HG03139 (cell line): Measurements from ENCODE around the gene CNGA2.

ENCODE experiments used
- ATAC-seq: cut with Tn5 transposase; IDR thresholded peaks from one replicate; pipeline ENCODE4 v1.9.1; 2021; ENCODE audit not compliant: unreplicated experiment

Gene CNGA2

DNA sequence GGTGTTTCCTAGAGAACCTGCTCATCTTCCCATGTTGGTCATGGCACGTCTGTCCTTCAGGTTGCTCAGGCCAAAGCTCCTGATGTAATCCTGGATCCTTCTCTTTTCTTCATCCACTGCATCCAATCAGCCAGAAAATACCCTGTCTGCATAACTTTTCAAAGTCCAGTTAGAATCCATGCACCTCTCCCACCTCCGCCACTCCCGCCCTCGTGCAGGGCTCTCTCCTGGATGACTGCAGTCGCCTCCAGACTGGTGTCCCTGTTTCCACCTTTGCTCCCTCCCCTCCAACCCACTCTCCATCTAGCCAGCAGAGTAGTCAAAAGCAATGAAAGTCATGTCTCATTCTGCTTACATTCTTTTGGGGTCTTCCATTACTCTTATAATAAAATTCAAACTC, 16.0 kb downstream of the CNGA2 start:
- no peak for ATAC-seq

DNA sequence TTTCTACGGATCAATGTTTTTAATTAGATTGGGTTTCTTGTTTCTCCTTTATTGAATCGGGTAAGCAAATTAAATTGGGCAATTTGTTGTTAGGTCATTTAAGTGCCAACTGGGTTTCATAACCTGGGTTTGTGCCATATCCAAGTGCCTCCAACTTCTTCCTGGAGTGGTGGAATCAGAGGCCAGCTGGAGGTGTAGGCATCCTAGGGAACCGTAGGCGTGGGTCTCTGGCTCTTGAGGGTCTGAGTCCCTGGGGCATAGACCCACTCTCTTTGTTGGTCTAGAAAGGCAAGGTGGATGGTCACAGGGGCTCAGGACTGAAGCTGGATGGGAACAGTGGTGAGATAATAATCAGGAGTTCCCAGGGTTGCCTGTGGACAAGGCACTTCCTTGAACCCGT, 18.3 kb downstream of the CNGA2 start:
- no peak for ATAC-seq

DNA sequence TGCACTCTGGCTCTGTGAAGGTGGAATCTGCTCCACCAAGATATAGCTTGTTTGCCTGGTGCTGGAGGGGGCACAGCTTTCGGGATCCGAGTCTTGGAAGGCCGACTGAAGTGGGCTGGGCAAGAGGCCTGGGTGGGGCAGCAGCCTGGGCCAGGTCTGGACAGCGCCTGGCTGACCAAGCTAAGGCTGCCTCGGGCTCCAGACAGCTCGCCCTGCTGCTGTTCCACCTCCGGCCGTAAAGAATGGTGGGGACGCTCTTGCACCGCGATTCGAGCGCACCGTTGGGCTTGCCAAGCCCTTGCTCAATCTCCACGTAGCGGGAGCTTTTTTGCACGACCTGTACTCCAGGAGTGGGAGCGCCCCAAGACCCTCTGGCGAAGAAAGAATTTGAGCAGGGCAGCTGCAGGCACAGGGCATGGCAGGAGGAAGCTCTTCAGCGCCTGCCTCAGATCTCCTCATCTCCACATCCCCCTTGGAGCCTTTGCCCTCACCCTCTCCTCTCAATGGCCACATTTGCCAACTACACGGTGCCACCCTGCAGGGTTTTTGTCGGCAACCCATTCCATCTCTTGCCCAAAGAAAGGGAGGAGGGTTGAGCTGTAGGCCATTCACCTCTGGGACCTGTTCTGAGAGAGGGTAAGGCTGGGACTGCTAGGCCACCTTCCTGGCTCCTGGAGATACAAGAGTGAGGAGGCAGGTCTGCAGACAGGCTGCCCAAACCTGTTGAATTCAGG, 18.9 kb downstream of the CNGA2 start:
- peak; percentile 73 for ATAC-seq

DNA sequence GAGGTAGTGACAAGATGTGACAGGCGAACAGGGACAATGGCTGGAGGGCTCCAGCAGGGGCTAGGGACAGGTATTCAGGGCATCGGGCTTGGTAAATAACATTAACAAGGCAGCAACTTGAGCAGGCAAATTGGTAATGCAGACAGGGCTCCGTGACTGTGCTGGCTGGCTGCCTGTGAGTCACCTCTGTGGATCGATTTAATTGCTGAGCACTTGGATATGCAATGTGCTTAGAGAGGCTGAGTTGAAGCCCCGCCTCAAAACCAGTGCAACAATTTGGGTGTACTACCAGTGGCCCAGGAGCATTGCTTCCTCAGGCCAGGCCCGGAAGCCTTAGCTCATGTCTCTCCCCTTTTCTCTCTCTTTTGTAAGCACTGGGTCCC, 19.5 kb downstream of the CNGA2 start:
- no peak for ATAC-seq

DNA sequence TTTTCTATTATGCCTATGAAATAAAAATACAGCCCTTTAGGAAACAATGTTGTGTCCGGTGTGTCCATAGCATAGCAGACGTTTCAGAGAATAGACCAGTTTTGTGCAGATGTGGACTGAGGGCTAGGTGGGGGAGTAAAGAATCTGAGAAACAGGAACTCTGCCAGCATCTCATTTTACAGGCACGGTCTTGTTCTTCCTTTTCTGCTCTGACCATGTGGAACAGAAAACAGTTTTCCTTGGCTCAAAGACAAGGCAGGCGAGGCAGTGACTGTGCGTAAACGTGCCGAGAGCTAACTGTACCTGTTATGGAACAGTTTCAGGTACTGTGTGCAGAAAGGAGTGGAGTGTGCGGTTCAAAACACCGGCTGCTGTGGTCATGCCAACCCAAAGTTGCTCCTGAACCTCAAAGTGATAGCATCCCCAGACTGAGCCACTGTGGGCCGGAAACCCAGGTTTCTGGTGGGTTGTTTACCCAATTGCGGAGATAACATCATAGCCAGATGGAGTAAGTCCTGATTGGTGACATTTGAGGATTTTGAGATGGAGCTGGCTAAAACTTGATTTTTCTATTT, 20.2 kb downstream of the CNGA2 start:
- no peak for ATAC-seq

DNA sequence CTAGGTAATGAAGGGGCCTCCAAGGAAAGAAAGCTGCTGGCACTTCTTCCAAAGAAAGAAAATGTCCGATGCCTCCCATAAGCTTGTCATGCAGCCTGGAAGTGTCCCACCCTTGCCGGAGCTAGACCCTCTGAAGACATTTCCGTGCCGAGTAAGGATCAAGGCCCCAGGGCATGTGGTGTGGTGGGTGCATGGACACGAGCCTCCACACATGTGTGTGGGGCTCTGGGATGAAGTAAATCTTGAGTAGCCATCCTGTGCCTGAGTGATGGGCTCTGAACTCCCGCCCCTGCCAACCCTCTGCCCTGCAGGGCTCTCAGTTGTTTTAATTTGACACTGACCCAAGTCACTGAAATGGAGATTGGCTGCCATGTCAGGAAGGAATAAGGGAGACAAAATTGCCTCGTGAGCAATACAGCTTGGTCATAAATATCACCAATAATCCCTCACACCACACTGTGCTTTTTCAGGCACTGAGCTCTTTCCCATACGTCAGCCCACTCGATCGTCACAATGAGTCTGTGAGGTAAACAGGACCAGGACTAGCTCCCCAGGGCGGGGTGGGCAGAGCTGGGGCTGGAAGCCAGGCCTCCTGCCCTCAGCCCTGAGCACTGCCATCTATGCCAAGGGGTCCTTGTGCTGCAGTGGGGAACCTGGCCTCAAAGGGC, 24.6 kb downstream of the CNGA2 start:
- ATAC-seq, result no peak

DNA sequence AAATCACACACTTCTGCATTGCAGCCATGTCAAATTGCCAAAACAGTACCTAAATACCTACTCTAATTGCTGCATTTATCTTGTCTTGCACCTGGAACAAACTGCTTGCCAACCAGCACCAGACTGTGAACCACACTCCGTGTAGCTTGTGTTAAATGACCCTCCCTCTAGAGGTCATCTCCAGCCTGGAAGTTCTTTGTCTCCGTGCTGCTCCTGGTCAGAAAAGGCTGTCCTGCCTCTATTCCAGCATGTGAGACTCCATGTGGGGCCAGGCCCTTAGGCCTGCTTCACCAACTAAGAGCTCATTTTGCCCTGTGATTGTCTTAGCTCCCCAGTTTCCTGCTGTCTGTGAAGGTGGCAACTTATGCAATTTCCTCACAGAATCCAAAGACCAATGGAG, 28.3 kb downstream of the CNGA2 start:
- ATAC-seq, result no peak

DNA sequence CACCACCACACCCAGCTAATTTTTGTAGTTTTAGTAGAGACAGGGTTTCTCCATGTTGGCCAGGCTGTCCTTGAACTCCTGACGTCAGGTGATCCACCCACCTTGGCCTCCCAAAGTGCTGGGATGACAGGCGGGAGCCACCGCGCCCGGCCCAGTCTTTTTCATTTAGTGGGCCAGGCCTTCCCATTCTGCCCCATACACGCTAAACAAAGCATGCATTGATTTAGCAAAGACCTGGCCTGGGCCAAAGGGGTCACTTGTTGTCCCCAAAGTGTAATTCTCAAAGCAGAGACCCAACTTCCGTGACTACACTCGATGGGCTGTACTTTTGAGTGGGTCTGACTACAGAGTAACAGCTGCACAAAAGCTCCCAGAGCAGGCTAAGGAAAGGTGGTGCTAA, 29.2 kb downstream of the CNGA2 start:
- ATAC-seq, result no peak

DNA sequence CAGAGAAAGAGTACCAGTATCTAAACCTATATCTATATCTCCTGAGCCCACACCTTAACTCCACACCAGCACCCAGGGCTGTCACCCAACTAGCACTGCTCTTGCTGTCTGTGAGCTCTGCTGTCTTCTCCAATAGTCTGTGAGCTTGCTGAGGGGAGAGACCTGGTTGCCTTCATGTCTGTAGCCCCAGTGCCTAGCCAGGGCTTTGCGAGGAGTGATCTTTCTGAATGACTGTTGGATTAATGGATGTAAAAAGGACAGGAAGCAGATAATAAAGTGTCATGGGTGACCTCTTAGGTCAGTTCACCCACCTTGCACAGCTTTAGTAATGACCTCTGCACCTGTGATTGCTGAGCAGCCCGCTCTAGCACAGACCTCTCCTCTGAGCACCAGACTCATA, 30.5 kb downstream of the CNGA2 start:
- ATAC-seq, result no peak

DNA sequence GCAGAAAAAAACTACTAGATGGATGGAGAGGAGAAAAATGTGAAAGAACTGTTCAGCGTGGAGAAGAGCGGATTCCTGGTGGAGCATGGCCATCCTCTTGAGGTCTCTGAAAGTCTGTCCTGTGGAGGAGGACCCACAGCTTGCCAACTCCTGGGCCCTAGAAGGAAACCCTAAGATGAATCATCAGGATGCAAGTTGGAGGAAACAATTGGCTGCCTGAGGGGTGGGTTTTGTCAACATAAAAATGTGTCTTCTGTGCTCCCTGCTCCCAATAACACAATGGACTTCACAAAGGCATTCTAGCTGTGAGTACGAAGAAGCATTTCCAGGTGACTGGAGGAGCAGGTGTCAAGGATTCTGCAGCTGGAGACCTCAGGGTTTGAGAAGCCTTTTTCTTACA, 37.2 kb downstream of the CNGA2 start:
- no peak for ATAC-seq

DNA sequence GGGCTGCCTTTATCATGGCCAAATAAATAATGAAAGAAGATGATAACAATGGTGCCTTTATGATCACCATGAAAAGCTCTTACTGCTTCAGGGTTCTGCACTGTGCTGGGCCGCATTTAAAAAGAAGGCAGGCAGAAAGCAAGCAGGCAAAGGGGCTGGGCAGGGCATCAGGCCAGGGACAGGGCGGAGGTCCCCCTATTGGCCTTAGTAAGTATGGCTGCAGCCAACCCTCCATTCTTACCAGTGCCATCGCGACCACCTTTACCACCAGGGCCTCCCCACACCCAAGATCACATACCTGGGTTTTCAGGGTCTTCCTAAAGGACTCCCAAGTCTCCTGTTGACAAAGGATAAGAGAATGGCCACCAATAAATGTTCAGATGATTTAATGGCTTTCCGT, 38.9 kb downstream of the CNGA2 start:
- ATAC-seq, result no peak

DNA sequence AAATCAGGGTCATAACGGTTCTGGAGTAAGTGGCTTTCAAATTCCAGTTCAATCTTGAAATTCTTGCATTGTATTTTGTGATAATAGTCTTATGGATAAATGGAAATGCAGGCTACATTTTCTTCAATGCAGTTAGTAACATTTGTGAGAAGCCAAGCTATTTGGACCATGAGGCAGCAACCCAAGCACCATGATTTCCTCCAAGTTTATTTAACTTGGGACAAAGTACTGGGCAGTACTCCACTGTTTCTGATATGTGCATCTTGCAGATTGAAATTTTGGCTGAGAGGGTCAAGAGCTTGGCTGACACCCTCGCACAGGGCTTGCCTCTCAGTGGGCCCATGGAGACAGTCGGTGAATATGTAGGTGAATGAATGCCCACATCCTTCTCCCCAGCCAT, 39.9 kb downstream of the CNGA2 start:
- no peak for ATAC-seq

DNA sequence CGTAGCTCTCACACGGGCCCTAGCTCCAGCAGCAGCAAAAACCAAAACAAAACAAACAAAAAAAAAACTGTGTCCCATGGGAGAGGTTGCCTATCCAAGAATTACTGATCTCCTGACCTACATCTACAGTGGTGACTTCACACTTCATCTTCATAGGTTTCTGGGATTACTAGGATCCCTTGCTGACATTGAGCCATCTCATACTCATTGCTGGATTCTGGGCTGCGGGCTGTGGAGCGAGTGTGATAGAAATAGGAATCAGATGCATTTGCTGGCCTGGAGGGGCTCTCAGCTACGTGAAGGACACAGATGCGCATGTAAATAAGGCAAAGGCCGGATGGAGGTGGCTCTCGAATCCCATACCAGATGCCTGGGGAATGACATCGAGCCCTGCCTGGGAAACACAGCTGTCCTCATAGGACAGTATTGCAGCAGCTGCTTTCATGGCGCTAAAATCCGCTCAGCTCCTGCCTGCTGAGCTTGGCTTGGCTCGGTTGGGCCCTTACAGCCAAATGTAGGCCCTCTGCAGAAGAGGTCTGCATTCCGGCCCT, 41.7 kb downstream of the CNGA2 start:
- ATAC-seq, result no peak

DNA sequence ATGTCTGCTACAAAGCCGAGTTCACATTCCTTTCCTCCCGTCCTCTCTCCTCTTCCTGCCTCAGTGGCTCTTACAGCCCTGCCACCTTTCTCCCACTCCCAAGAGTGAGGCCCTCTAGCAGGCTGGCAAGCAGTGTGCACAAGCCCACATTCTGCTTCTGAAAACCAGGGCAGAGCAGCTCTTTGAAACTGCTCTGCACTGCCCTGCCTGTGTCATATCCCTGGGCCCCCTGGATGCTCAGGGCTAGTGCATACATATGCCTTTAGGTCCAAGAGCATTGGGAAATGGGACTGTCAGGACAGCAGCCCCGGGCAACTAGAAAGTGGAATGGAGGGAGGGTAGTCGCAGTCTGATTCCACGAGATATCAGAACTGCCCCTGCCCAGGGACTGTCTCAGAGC, 42.4 kb downstream of the CNGA2 start:
- ATAC-seq, result no peak

DNA sequence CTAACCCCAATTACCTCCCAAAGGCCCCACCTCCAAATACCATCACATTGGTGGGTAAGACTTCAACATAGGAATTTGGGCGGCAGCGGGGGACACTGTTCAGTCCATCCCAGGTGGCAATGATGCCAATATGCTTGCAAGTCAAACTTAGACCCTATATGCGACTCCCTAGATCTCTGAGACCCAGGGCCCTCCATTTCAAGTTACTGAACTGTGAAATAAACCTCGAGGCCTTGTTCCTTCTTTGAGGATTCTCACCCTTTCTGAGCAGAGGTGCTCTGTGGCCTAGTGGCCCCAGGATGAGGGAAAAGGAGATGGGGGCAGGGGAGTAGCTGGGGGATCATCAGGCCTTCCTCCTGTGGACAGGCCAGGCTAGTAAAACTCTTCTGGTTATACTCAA, 44.7 kb downstream of the CNGA2 start:
- no peak for ATAC-seq

DNA sequence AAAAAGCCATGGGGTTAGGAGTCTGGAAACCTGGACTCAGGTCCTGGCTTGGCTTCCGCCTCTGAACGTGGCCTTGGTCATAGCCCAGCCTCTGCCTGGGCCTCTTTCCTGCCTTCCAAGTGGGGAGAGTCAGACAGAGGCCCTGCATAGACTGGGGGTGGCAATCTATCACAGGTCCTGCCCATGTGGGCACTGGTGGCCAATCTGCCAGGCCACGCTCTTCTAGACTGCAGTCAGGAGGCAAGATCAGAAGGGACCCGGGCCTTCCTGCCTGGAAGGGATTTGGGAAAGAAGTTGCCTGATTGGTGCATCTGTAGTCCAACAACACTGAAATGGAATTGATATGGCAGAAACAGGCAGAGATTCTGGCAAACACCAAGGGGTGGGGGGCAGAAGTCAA, 46.1 kb downstream of the CNGA2 start:
- no peak for ATAC-seq

DNA sequence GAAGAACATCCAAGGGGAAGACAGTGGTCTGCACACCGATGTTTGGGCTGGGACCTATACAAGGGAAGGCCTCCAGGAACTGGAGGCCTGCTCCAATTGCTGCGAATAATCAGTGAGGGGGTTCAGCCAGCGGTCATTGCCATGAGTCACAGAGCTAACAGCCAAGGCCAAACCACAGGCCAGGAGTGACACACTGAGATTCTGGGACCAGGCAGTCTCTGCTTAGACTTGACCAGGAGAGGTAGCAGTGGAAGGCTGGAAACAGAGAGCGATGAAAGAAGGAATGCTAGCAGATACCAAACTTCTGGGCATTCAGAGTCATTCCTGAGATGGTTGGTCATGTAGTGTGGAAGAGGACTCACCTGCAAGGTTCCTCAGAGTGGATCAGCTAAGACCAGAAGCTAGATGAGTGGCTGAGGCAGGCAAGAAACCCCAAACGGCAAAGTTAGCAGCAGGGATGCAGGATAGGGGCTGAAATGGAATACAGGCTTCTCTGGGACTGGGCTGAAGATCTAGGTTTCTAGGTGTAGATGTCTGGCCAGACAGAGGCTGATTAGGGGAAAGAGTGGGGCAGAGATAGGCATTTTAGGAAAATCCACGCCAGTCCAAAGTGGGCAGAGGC, 54.7 kb downstream of the CNGA2 start:
- ATAC-seq, result no peak

DNA sequence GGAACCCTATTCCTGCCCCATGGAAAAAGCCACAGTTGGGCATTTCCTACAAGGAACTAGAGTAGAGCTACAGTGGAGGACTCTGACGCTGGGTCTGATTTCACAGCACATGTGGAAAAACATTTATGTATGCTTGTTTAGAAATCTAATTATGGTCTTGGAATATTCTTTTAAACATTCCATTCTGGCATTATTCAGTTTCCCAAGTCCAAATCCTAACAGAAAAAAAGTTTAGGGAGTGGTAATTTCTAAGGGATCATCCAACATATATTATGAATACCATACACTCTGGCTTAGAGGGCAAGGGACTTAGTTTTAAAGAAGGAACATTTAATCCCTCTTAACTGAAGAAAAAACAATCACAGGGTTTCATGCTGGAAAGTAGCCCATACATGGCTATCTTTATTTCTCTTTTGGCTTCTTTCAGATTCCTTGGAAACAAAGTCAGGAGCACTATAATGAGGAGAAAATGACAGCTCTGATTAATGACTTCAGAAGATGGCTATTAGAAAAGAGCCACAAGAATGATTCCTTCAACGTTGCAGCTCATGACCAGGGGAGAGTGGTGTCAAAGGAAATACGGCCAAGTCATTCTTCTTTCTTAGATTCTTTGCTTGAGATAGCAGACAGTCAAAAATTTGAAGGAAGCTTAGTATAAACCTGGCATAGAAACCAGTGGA, 56.1 kb downstream of the CNGA2 start:
- ATAC-seq, result no peak

DNA sequence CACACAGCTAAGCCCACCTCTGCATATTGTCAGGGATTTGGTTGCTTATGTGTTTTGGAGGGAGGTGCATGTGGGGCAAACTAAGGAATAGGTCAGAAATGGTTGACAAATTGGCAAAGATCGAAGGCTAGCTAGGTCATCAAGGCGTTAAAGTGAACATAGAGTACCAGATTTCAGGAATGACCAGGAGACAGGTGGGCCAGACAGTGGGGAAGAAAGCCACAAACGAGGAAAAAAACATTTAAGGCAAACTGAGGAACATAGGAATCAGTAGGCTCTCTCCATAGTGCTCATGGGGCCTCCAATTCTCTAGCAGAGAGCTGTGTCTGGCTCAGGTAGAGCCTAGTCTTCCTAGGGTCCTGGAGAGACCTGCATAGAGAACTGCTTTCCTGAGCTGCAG, 57.4 kb downstream of the CNGA2 start:
- ATAC-seq, result no peak

DNA sequence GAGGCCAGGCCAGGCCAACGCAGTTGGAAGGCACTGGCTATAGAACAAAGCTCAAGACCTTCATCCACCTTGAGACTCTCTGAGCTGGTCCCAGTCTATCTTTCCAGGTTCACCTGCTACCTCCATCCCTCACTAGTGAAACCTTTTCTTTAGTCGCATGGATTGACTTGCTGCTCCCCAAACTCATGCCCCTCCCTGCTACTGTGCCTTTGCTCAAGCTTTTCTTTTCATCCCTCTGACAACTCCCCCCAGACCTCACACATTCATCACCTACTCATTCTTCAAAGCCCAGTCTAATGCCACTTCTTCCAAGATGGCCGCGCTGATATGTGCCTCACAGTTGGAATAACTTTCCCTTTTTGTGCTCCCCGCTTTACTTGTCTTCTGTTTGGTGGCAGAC, 58.0 kb downstream of the CNGA2 start:
- no peak for ATAC-seq

DNA sequence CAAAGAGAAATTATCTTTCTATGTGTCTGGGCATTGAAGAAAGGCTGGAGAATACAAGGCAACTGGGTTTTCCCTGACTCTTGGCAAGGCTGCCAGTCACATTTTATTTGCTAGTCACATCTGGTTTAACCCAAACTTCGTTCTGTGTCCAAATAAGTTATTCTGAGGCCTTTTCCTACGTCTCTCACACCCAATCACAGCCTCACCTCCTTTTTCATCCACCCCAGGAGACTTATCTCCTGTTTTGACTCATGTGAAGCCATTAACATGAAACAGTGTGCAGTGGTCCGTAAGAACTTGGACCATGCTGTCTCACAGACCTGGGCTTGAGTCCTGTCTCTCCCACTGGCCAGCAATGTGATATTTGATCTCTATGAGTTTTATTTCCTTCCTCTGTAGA, 59.3 kb downstream of the CNGA2 start:
- ATAC-seq, result no peak
